NT2/D1 (cell line): ENCODE results near the gene VWA5B2.

Source experiments
- SUZ12 ChIP-seq: IDR thresholded peaks from 2 replicates; pipeline ENCODE4 v1.6.1; 2011; ENCODE audit not compliant: insufficient read length, insufficient read depth; ENCODE audit errors: extremely low read depth
- YY1 ChIP-seq: IDR thresholded peaks from 2 replicates; pipeline ENCODE4 v1.6.1; 2011; ENCODE audit not compliant: insufficient read length, insufficient read depth
- ZNF274 ChIP-seq: IDR thresholded peaks from 2 replicates; pipeline ENCODE4 v1.6.1; 2011; ENCODE audit warnings: mild to moderate bottlenecking, low read depth, low read length

GRCh38 chr3:184185461-184186183, 43.8 kb upstream of the VWA5B2 start:
- TF ChIP-seq YY1 (no peak), SUZ12 (no peak), ZNF274 (no peak)
